HG03521 (cell line): ENCODE results near the gene CD274.
A peak's percentile ranks its signal among the peaks of the same experiment; 100 is the strongest.
"Not testable (repeated sequence)": the region's sequence is repeated elsewhere in the genome, so short reads cannot be mapped to it uniquely, and the experiment has no call there.

Experiments used
- ATAC-seq: cut with Tn5 transposase; IDR thresholded peaks from one replicate; pipeline ENCODE4 v1.9.1; 2021; ENCODE audit warnings: mild to moderate bottlenecking, moderate library complexity; ENCODE audit not compliant: unreplicated experiment

CD274 gene

DNA sequence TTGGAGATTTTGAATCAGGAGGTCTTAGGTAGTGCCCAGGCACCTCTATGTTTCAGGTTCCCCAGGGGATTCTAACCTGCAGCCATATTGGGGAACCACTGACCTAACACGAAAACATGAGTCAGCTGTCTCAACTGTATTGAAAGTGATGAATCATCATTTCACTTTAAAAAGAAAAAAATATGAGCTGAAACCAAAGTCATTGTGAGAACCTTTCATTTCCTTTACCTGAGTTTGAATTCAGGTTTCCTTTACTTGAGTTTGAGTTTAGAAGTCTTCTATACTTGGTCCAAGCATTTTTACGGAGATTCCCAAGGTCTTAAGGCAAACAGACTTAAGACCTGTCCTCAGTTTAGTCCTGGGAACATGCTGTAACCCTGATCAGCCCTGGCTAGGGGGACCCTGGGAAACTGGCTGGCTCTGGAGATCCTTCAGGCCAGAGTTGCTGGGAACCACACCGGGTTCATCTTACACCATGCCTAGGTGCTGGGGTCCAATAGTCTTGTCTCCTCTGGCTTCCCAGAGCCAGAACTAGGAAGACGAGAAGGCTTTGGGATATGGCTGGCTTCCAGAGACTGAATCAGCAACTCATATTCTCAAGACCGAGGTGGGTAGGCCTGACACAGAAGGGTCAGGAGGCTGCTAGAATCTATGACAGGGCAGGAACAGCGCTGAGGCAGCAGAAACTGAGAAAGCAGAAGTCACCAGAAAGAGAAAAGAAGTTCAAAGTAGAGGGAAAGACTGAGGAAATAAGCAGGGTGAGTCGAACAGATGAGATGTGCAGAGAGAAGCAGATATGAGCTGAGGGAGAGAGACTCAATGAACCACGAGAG lies 43.6 kb downstream of the CD274 start:
- ATAC-seq: peak; percentile 80

DNA sequence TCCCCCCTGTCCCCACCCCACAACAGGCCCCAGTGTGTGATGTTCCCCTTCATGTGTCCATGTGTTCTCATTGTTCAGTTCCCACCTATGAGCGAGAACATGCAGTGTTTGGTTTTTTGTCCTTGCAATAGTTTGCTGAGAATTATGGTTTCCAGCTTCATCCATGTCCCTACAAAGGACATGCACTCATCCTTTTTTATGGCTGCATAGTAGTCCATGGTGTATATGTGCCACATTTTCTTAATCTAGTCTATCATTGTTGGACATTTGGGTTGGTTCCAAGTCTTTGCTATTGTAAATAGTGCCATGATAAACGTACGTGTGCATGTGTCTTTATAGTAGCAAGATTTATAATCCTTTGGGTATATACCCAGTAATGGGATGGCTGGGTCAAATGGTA lies 44.4 kb downstream of the CD274 start:
- not testable (repeated sequence) for ATAC-seq

DNA sequence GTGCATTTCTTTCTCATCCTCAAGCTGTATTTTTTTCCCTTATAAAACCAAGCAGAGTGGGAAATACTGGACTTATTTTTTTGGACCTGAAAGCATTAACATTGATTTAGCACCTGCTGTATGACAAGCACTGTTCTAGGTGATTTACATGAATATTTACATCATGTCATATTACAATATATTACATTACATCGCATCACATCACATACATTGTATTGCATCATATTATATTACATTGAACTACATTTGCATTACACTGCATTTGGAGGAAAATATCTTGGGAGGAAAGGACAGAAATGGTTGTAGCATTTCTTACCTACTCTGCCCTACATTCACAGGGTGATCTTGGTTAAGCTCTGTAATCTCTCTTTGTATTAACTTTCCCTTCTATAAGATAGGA lies 48.8 kb downstream of the CD274 start:
- ATAC-seq: no peak

DNA sequence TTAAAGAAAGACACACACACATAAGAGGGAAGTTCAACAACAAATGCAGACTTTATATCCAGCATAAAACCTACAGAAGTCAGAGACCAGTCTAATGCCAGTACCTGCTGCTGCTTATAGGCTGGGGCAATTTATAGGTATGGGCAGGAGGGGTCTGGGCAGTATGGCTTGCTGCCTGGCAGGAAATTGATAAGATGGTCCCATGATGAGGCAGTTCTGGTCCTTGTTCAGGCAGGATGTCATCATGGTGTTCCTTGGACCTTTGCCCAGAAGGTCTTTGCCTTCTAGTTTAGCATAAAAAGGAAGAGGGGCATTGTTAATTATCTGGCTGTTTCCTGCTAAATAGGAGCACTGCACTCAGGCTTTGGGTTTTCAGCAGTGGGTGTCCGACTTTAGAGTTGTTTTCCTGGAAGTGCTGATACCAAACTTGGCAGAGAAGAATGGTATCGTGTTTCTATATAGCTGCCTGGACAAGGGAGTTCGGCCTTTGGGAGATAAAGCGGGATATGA lies 49.6 kb downstream of the CD274 start:
- no peak for ATAC-seq

DNA sequence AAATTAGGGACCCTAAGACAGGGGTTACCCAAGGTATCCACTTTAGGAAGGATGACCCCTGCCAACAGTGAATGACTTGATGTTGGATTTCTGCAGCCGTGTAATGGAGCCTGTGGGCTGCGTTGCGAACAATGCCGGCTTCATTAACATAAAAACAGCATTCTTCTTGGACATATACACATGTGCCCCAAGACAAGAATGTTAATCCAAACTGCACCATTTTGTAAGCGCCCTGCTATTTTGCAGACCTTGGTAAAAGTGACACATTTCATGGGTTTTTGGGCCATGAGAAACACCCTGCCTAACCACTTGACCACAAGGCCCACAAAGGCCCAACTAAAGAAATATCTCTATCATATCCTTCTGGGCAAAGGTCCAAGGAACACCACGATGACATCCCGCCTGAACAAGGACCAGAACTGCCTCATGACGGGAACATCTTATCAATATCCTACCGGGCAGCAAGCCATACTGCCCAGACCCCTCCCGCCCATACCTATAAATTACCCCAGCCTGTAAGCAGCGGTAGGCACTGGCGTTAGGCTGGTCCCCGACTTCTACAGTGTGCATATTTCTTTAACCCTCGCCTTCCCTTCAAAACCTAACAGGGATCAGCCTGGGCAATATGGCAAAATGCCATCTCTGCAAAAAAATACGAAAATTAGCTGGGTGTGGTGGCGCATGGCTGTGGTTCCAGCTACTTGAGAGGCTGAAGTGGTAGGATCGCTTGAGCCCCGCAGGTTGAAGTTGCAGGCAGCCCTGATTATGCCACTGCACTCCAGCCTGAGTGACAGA lies 50.3 kb downstream of the CD274 start:
- ATAC-seq: no peak

DNA sequence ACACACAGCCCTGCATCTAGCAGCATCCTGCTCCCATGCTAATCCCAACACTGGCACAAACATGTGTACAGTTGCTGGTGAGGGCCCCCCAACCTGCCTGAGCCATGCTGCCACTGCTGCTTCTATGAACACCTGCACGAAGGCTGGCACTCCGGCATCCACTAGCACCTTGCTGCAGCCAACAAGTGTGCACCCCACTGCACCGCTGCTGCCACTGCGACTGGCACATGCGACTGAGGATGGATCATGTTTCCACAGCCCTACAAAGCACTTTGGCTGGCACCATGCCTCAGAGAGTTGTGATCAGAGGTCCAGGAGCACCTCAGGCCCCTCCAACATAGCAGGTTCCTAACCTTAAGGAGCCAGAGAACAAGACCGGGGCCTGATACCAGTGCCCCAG lies 52.2 kb downstream of the CD274 start:
- ATAC-seq: no peak

DNA sequence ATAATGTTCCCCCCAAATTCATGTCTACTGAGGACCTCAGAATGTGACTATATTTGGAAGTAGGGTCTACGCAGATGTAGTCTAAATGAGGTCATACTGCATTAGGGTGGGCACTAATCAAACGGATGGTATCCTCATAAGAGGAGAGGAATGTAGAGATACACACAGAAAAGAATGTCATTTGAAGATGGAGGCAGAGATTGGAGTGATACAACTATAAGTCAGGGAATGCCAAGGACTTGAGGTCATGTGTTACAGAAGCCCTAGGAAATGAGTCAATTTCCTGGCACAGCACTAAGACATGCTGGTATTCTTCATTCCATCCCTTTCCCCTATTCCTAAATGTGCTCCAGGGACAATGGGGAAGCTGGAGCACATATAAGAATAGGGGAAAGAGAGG lies 59.2 kb downstream of the CD274 start:
- ATAC-seq: no peak

DNA sequence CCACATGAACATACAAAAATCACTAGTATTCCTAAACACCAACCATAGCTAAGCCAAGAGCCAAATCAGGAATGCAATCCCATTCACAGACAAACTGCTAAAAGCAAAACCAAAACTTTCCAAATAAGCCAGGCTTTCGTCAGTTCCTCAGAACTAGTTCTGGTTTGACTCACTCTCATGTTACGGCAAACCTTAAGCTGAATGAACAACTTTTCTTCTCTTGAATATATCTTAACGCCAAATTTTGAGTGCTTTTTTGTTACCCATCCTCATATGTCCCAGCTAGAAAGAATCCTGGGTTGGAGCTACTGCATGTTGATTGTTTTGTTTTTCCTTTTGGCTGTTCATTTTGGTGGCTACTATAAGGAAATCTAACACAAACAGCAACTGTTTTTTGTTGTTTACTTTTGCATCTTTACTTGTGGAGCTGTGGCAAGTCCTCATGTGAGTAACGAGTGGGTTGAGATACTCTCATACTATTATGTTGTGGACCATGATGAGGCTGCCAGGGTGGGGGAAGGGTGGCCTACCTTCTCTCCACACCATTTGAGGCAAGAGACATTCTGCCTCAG lies 60.1 kb downstream of the CD274 start, which contains the start of gene PDCD1LG2:
PDCD1LG2 (plus strand) TSS at position 172 of the 572 bp plus-strand sequence. CDS start 12,016 bp downstream, outside the sequence.
- peak; percentile 58 for ATAC-seq

DNA sequence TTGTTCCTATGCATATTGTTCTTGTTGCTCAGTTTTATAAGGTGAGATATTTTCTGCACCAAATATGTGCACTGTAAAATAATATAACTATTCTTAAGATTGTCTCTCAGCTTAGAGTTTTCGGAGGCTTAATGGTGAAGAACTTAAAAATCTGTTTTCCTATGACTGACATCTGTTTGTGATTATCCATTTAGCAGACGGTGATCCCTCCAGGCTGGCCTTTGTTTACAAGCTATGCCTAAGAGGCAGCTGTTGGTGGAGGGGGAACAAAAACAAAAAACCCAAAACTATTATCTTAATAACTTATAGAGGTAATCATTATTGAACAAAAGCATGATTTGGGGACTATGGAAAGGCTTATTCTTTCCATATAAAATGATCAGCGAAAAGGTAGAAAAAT lies 60.6 kb downstream of the CD274 start:
- ATAC-seq: no peak

DNA sequence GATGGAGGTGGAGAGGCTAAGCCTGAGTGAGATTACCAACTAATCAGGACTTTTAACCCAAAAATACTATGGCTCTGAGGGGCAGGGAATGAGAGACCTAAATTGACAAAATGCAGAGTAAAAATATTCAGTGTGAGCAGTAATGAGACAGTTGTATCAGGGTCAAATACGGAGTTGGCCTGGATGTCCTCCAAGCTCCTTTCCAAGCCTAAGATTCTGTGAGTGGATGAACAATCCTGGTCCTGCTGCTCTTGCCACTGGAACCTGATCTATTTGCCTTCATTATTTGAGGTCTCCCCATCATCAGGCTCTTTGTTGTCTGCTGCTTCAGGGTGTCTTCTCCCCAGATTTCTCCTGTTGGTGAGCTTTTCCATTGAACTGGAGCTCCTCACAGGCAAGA lies 61.1 kb downstream of the CD274 start:
- ATAC-seq: no peak

DNA sequence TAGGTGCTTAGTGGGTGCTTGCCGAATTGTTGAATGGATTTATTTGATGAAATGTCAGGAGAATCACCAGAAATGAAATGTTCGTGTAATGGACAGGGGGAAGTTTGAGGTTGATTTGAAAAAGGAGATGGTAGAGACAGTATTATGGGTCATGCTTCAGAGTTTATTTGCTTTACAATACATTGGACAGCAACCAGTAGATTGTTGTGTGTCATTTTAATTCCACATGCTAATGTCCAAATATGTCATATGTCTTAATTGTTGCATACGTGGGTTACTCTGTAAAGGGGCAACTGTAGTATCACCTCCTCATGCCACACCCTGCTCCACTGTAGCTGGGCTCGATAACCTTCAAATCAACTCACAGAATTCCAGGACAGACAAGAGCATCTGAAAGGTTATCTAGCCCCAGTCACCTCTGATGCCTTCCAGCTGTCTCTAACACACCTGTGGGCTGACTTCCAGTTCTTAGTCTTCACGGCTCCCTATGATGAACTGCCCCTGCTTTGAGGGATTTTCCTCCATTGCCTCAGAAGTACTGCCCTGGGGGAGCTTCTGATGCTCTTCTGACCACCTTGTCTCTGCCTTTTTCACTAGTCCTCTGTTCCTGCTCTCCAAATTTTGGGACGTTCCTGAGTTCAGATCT lies 61.7 kb downstream of the CD274 start:
- no peak for ATAC-seq

DNA sequence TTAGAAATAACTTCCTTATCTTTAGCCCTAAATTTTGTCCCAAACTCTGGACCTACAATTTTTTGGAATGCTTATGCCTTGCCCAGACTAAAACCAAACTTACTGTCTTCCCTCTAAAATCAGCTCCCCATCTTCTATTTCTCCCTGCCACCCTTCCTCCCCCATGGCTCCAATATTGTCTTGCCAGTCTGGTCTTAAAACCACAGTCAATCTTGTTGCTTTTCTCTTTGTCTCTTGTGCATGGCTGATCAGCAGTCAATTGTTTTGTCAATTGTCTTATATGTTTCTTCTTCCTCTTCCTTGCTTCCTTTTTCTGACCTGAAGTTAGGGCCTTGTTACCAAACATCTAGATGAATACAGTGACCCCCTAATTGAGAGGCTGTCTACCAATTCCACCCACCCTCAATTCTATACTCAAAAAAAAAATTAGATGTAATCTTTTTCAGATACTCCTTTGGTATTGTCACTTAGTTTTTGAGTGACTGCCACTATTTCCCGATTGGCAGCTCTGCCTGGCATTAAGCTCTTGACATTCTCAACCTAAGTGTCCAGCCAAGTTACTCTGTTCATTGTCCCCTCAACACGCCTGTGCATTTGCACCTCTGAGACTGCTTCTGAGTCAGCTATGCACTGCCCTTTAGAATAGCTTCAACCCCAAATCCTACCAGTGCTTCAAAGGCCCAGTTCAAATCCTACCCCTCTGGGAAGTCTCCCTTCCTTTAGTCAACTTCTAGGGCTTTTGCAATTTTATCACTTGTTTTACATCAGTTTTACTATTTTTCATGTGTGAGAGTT lies 62.5 kb downstream of the CD274 start:
- no peak for ATAC-seq

DNA sequence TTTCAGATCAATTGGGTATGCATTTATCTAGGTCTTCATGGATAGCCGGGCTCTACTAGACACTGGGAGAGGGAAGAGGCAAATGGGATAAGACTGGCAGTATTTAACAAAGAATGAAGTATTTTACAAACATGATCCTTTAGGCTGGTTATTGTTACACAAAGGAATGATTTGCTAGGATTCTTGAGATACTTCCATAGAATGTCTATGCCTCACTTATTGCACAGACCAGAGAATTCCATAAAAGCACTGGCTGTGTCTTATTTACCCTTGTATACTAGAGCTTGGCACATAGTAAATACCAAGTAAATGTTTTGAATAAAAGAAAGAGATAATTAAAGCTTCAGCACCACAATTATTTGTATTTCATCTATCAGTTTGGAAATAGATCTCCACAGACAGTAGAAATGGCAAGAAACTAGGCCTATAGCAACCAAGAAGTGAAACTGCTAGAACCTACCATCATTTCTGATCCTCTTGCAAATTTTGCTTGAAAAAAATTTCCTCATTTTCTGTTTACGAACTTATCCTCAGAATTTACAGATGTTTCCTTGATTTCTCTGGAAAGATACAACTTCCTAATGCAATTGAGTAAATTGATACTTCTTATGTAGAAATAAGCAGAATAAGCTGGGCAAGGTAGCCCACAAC lies 63.7 kb downstream of the CD274 start:
- ATAC-seq: no peak

DNA sequence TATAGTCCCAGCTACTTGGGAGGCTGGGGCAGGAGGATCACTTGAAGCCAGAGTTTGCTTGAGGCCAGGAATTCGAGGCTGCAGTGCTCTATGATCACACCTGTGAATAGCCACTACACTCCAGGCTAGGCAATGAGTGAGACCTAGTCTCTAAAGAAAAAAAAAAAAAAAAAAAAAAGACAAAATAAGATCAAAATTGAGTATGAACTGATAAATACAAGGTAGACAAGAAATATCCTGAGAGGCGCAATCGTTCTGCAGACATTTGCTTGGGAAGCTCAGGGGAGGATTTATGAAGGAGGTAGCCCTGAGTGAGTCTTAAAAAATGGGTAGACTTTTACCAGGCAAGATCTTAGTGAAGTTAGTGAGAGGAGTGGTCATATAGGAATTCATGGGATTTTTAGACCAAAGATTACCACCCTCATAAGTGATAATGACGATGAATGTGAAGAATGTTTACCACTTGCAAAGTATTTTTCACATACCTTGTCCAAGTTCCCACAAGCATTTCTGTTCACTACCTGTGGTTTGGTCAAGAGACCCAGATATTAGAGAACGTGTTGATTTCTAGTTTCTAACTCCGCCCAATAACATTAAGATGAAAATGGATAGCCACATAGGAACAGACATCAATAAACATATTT lies 64.4 kb downstream of the CD274 start:
- ATAC-seq: no peak

DNA sequence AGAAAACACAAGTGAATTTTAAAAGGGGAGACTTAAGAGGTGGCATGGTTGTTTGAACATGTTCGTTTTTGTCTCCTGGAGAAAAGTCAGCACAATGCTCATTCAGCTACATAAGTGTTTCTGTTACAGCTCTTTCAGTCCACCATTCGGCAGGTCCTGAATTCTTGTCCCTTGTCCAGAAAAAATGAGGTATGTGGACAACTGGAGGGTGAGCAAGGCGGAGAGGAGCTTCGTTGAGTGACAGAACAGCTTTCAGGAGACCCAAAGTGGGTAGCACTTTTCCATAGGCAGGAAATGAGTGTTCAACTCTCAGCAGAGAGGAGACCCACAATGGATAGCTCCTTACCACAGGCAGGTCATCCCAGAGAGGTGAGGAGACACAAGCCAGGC lies 64.9 kb downstream of the CD274 start:
- ATAC-seq: no peak

DNA sequence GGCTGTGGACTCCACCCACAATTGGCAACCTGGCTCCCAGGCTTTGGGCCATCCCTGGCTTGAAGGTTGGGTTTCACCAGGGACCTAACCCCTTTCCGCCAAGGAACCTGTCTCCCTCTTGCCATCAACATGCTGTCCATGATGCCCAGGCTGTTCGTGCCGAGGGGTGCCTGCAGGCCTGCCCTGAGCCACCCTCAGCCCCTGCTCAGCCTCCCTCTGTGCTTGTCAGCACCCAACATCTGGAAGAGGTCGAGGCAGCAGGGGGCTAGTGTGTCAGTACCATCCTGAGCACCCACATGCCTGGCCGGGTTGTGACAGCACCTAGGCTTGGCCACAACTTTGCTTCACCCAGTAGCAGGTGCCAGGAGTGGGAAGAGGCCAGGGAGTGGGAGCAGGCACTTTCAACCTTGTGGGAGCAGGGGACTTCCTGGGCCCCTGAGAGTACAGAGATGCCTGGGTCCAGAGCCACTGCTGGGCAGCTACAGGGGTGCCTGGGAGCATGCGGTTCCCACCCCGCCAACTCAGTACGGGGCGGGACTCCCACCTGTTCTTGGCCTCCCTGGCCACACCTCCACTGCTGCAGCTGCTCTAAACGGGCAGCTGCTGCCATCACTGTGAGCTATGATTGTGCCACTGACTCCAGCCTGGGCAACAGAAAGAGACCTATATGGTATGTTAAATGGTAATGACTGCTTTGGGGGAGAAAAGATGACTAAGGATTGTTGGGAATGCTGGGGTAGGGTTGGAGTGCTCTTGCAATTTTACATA lies 66.3 kb downstream of the CD274 start:
- no peak for ATAC-seq

DNA sequence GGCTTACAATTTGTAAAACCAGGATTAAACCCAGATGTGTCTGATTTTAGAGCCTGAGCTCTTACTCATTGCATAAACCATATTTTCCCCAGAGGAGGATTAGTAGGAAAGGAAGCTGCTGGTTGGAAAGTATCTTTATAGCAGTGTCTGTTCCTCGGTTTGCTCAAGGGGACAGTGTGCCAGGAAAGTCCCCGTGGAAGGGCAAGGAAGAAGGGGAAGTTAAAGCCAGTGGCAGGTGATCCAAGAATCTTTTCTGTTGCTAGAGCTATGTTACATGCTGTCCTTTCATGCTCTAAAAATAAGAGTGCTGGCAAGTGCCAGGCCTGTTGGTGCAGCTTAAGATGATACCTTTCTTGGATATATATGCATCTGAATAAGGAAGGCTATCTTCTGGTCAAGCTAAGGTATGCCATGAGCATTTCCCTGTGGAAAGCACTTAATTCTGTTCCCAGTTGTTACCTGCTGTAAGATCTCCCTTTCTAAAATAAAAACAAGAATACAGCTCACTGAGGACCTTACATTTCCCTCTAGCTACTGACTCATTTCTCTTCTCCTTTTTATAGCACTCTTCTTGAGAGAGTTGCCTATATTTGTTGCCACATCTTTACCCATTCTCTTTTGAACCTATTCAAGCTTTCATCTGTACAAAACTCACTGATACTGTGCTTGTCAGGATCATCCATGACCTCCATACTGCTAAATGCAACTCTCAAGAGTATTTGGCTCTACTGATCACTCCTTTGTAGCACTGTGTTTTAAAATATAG lies 68.0 kb downstream of the CD274 start:
- no peak for ATAC-seq

DNA sequence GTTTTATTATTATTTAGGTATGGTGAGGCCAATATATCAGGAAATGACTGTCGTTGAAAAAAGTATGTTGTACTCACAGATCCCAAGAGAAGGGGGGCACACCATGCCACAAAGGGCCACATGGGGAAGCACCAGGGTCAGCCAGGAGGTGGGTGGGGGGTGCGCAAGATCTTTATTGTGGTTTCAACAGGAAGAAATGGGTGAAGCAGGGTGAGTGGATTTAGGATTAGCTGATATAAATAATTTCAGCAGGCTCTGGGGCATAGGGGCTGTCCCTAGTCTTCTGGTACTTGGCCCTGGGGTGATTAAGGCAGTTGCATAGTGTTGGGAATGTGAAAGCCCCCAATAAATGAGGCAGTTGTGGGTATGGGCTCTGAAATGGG lies 68.6 kb downstream of the CD274 start:
- no peak for ATAC-seq
